ENCODE data around the gene CAP1.

DNA sequence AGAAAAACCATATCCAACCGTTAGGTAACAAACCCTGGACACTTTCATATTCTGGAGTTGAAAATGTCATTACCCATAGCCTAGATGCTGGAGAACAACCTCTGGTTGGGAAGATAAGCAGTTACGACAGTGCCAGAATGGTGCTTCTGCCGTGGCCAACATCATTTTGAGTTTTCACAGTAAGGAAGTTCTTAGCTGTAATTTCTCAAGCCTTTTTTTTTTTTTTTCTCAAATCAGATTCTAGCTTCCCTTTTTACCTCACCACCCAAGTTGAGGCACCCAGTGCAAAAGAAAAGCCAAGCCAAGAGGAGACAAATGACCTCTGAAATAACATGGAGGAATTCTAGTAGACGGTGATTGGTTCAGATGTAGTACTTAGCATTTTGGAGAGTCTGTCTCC, 34.7 kb downstream of the CAP1 start:
- TF ChIP-seq, protein P1, sequence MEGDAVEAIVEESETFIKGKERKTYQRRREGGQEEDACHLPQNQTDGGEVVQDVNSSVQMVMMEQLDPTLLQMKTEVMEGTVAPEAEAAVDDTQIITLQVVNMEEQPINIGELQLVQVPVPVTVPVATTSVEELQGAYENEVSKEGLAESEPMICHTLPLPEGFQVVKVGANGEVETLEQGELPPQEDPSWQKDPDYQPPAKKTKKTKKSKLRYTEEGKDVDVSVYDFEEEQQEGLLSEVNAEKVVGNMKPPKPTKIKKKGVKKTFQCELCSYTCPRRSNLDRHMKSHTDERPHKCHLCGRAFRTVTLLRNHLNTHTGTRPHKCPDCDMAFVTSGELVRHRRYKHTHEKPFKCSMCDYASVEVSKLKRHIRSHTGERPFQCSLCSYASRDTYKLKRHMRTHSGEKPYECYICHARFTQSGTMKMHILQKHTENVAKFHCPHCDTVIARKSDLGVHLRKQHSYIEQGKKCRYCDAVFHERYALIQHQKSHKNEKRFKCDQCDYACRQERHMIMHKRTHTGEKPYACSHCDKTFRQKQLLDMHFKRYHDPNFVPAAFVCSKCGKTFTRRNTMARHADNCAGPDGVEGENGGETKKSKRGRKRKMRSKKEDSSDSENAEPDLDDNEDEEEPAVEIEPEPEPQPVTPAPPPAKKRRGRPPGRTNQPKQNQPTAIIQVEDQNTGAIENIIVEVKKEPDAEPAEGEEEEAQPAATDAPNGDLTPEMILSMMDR (IDR thresholded peaks at IDR 0.05; ENCODE audit: low read length) = no peak
- TF ChIP-seq EZH2 (IDR thresholded peaks at IDR 0.05; ENCODE audit: borderline replicate concordance, low read length) = no peak
